ENCODE data around the gene EYA4. TPM values are rescaled to one million over a fixed set of nuclear protein-coding genes. Genes with fewer than 3 reads are reported as not detected.

The EYA4 gene
- total and polyA plus RNA-seq, 2 donors (not counting 3 experiments of a cell fraction or from before 2014, with no cell fraction given): not detected

- CTCF ChIA-PET: no interaction called here
- TF ChIP-seq GATA2 (IDR thresholded peaks at IDR 0.05; ENCODE audit: insufficient read depth, insufficient read length, low read depth, low read length): no peak
- TF ChIP-seq MAX (IDR thresholded peaks at IDR 0.05; ENCODE audit: insufficient read depth, insufficient read length): no peak
- TF ChIP-seq JUN (IDR thresholded peaks at IDR 0.05; ENCODE audit: borderline replicate concordance, insufficient read depth, insufficient read length, low read depth): no peak
- no peak for TF ChIP-seq CTCF (IDR thresholded peaks at IDR 0.05; ENCODE audit: extremely low read depth in 1 of 2, insufficient read depth in 1 of 2, low read depth in 1 of 2, low read length in 2 of 2)
- TF ChIP-seq POLR2AphosphoS5 (IDR thresholded peaks at IDR 0.05; ENCODE audit: insufficient read depth, low read depth, low read length): no peak
- no peak for TF ChIP-seq FOS (IDR thresholded peaks at IDR 0.05; ENCODE audit: borderline replicate concordance, insufficient read depth, low read length)
- no peak for TF ChIP-seq POLR2A (IDR thresholded peaks at IDR 0.05; ENCODE audit: low read depth, low read length)
- no peak for TF ChIP-seq MYC (IDR thresholded peaks at IDR 0.05; ENCODE audit: low read depth, low read length)
- TF ChIP-seq EZH2 (IDR thresholded peaks at IDR 0.05; ENCODE audit: borderline replicate concordance, low read depth, low read length, severe bottlenecking): no peak
Observed at GRCh38 chr6:133478673-133479072, 237.5 kb downstream of the EYA4 start.

More at GRCh38 chr6:133478673-133479072, 237.5 kb downstream of the EYA4 start:
- intact Hi-C loops (cut with micrococcal nuclease) (no loop called here), dilution Hi-C loops (cut with MboI; ENCODE audit: extremely low pct_ligation_motif_present, low sequenced_read_pairs) (no loop called here)
- DNase-seq (ENCODE audit: low read depth, low spot score) (no peak), FAIRE-seq (no peak)
- Histone ChIP-seq H3K4me2 (ENCODE audit: insufficient read depth, low read length) (no peak overlapping the region), H3K4me1 (ENCODE audit: control insufficient read depth, extremely low read depth, insufficient read depth, low read length) (no peaks in the 10 kb centered on the region), H4K20me1 (replicated peaks; ENCODE audit: control insufficient read depth, extremely low read depth, insufficient read depth, low read length) (no peaks in the 10 kb centered on the region), H3K27me3 (ENCODE audit: control insufficient read depth in 2 of 2, insufficient read depth in 2 of 2, low read length in 2 of 2) (no peaks in the 10 kb centered on the region), H3K9me3 (replicated peaks; ENCODE audit: control insufficient read depth, insufficient read depth, low read length) (no peaks in the 10 kb centered on the region), H3K4me3 (replicated peaks in 1 of 3; ENCODE audit: insufficient read depth in 1 of 3, low read depth in 1 of 3, low read length in 3 of 3) (no peak overlapping the region), H3K9ac (replicated peaks; ENCODE audit: extremely low read depth, insufficient read depth, low read length) (no peak overlapping the region), H3K36me3 (ENCODE audit: control insufficient read depth in 2 of 2, extremely low read depth in 1 of 2, insufficient read depth in 2 of 2, low read length in 2 of 2) (no peaks in the 10 kb centered on the region), H3K9me1 (replicated peaks; ENCODE audit: control insufficient read depth, extremely low read depth, insufficient read depth, low read length) (no peaks in the 10 kb centered on the region), H3K79me2 (ENCODE audit: control insufficient read depth, insufficient read depth, low read length) (no peaks in the 10 kb centered on the region), H2AFZ (ENCODE audit: low read depth, low read length) (no peak overlapping the region), H3K27ac (ENCODE audit: insufficient read depth, low read depth, low read length) (no peak overlapping the region)
- POLR2A ChIA-PET: no interaction called here
- no TSS peak for BruUV-seq (replicated peaks)
